Smooth muscle cell (in vitro differentiated cells): ENCODE results near the gene NT5C. TPM values are rescaled to one million over a fixed set of nuclear protein-coding genes. Genes with fewer than 3 reads are reported as not detected.

ENCODE experiments used
- DNase-seq: peaks from one replicate; lab custom pipeline; 2025; ENCODE audit not compliant: unreplicated experiment; lab: John Stamatoyannopoulos, UW
- H2AFZ ChIP-seq: fragments of 200-600 bp; sonication (generic); 2 replicates; pipeline ENCODE4 v1.6.0; 2016; ENCODE audit warnings: antibody characterized with exemption, low read depth, mild to moderate bottlenecking
- H3F3A ChIP-seq: fragments of 200-600 bp; sonication (generic); 2 replicates; pipeline ENCODE4 v1.6.0; 2017; ENCODE audit warnings: antibody characterized with exemption, low read depth
- H3K27ac ChIP-seq: fragments of 200-600 bp; sonication (generic); 2 replicates; pipeline ENCODE4 v1.5.1; 2016; ENCODE audit warnings: low read depth, mild to moderate bottlenecking
- H3K27me3 ChIP-seq: fragments of 200-600 bp; sonication (generic); 2 replicates; pipeline ENCODE4 v1.6.1; 2016; ENCODE audit warnings: low read depth, mild to moderate bottlenecking
- H3K36me3 ChIP-seq: fragments of 200-600 bp; sonication (generic); 2 replicates; pipeline ENCODE4 v1.5.1; 2016; ENCODE audit warnings: low read depth
- H3K4me1 ChIP-seq: fragments of 200-600 bp; sonication (generic); 2 replicates; pipeline ENCODE4 v1.5.1; 2016; ENCODE audit warnings: low read depth
- H3K4me2 ChIP-seq: fragments of 200-600 bp; sonication (generic); 2 replicates; pipeline ENCODE4 v1.6.0; 2016; ENCODE audit warnings: mild to moderate bottlenecking
- H3K4me3 ChIP-seq: fragments of 200-600 bp; sonication (generic); 2 replicates; pipeline ENCODE4 v1.5.1; 2016; ENCODE audit warnings: mild to moderate bottlenecking
- H3K79me2 ChIP-seq: fragments of 200-600 bp; sonication (generic); 2 replicates; pipeline ENCODE4 v1.6.0; 2016; ENCODE audit warnings: low read depth, mild to moderate bottlenecking
- H3K9ac ChIP-seq: fragments of 200-600 bp; sonication (generic); 2 replicates; pipeline ENCODE4 v1.6.0; 2016; ENCODE audit warnings: low read depth
- H3K9me3 ChIP-seq: fragments of 200-600 bp; sonication (generic); replicated peaks from 2 replicates; pipeline ENCODE4 v1.5.1; 2016; ENCODE audit warnings: low read depth
- H4K20me1 ChIP-seq: fragments of 200-600 bp; sonication (generic); 2 replicates; pipeline ENCODE4 v1.6.0; 2016; ENCODE audit warnings: low read depth
- WGBS: methylation state at CpG from one replicate; pipeline ENCODE4 v1.1.7; 2016; ENCODE audit warnings: low lambda C conversion rate; 5-methylcytosine and 5-hydroxymethylcytosine counted together
- polyA plus RNA-seq: library from polyadenylated mRNA; unstranded; fragments of >200 nt; fragmentation: Nextera tagmentation; extraction: Ambion mirVana; gene quantifications from 2 replicates; pipeline ENCODE4 v1.2.1, GENCODE V29; 2016
- total RNA-seq: library from RNA; depleted of rRNA; stranded (reverse); fragments of >200 nt; gene quantifications from 2 replicates; pipeline ENCODE4 v1.2.3, GENCODE V29; 2014
- TF ChIP-seq, protein P1 (sequence below): fragments of 200-600 bp; sonication (generic); IDR thresholded peaks from 2 replicates; pipeline ENCODE4 v1.5.1; 2017; ENCODE audit warnings: borderline replicate concordance, mild to moderate bottlenecking, antibody characterized with exemption; ENCODE audit not compliant: insufficient read depth, poor library complexity, severe bottlenecking

NT5C gene
- total and polyA plus RNA-seq, 2 experiments from 2014 or later, result 39.9 to 46.8 TPM

DNA sequence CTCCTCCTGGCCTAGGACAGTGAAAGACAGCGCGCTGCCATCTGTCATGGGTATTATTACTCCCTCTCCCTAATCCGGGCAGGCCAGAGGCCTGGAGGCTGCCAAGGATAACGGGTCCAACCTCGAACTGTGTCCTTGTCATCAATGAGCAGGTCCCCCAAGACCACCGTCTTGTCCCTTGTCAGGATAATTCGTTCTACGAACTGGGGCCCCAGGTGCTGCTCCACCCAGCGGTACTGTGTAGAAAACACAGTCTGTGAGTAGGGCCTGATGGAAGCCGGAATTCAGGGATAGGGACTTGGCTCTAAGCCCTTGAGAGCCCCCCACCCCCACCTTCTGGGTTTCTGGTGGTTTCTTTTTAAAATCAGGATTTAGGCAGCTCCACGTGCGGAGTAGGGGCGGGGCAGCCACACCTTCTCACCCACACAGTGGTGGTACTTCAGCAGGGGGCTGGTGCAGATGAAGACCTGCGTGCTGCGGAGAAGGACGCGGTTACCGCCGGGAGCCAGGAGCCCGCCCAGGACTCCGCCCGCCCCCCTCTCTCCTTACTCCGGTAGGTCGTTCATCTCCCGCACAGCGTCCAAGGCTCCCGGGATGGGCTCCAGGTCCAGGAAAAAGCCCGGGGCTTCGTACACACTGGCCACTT lies 787 bp downstream of the NT5C start:
- peak; percentile 49 for DNase-seq
- Histone ChIP-seq H2AFZ (peak overlapping the region; percentile 85), H3K4me2 (peak overlapping the region; percentile 99)

DNA sequence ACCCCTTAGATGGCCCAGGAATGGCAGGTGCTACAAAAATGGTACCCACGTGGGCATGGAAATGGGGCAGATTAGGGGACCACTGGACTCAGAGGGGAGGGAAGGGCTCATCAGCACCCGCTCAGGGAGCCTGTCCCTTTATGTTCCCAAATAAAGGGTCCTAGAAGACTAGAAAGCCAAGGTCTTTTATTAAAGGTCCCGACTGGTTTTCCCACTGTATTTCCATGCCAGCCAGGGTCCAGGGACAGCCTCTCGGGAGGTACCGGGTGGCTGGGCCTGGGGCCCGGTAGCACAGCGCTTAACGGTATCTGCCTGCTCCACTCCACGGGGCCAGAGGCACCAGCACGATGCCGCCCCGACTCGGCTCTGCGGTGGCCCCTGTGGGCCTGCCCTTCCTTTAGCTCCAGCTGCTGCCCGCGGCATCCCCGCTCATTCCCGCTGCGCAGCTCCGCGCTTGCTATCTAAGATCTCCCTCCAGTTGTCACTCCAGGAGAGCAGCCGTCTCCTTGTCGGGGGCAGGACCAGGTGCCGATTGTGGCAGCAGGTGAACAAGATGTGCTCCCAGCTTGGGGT lies 1.4 kb downstream of the NT5C start:
- Histone ChIP-seq H2AFZ (no peak overlapping the region), H4K20me1 (peaks cover 12% of the 10 kb centered on the region), H3F3A (peaks cover 11% of the 10 kb centered on the region), H3K27ac (no peak overlapping the region), H3K79me2 (peaks cover 3% of the 10 kb centered on the region), H3K4me2 (peak overlapping the region; percentile 99), H3K4me1 (peaks cover 5% of the 10 kb centered on the region), H3K4me3 (peak overlapping the region; percentile 91), H3K36me3 (no peaks in the 10 kb centered on the region), H3K9me3 (no peaks in the 10 kb centered on the region), H3K27me3 (no peaks in the 10 kb centered on the region), H3K9ac (no peak overlapping the region)
- TF ChIP-seq, protein P1, sequence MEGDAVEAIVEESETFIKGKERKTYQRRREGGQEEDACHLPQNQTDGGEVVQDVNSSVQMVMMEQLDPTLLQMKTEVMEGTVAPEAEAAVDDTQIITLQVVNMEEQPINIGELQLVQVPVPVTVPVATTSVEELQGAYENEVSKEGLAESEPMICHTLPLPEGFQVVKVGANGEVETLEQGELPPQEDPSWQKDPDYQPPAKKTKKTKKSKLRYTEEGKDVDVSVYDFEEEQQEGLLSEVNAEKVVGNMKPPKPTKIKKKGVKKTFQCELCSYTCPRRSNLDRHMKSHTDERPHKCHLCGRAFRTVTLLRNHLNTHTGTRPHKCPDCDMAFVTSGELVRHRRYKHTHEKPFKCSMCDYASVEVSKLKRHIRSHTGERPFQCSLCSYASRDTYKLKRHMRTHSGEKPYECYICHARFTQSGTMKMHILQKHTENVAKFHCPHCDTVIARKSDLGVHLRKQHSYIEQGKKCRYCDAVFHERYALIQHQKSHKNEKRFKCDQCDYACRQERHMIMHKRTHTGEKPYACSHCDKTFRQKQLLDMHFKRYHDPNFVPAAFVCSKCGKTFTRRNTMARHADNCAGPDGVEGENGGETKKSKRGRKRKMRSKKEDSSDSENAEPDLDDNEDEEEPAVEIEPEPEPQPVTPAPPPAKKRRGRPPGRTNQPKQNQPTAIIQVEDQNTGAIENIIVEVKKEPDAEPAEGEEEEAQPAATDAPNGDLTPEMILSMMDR, result no peak
- 91% methylated on average over 24 of the region's 24 CpGs for WGBS
- no peak for DNase-seq

More for the DNA sequence above, 787 bp downstream of the NT5C start:
- H3K79me2 ChIP-seq, result peaks cover 3% of the 10 kb centered on the region
- peaks cover 17% of the 10 kb centered on the region for H3F3A ChIP-seq
- H3K27ac ChIP-seq, result peak overlapping the region; percentile 73
- H4K20me1 ChIP-seq, result peaks cover 12% of the 10 kb centered on the region
- H3K9me3 ChIP-seq, result no peaks in the 10 kb centered on the region
- H3K27me3 ChIP-seq, result no peaks in the 10 kb centered on the region
- 12% methylated on average over 25 of the region's 29 CpGs for WGBS
- peak overlapping the region; percentile 91 for H3K4me3 ChIP-seq
- peaks cover 4% of the 10 kb centered on the region for H3K36me3 ChIP-seq
- TF ChIP-seq, protein P1, result peak; percentile 30
- H3K9ac ChIP-seq, result peak overlapping the region; percentile 76
- peaks cover 5% of the 10 kb centered on the region for H3K4me1 ChIP-seq

DNA sequence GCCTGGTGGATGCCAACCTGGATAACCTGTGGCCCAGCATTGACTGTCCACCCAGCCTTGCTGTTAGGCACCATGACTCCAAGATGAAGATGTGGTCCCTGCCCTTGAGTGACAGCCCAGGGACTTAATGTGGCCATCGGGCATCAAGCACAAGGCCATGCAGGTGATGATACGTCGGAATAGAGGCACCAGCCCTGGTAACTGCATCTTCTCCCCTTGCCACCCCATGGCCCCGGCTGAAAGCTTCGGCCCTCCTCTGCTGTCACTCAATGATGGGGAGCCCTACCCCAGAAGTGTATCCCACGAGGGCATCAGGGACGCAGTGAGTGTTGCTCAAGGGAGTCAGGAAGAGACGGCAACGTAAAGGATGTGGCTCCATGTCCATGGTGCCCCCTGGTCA lies 2.0 kb downstream of the NT5C start:
- DNase-seq, result no peak
- no peak overlapping the region for H3K9ac ChIP-seq
- no peaks in the 10 kb centered on the region for H3K27me3 ChIP-seq
- WGBS, result 99% methylated on average over 9 of the region's 9 CpGs
- no peak overlapping the region for H3K4me2 ChIP-seq
- peaks cover 5% of the 10 kb centered on the region for H3K4me1 ChIP-seq
- TF ChIP-seq, protein P1, result no peak
- no peaks in the 10 kb centered on the region for H3K36me3 ChIP-seq
- peaks cover 12% of the 10 kb centered on the region for H4K20me1 ChIP-seq
- H3K79me2 ChIP-seq, result peaks cover 3% of the 10 kb centered on the region
- H3K27ac ChIP-seq, result no peak overlapping the region
- H2AFZ ChIP-seq, result no peak overlapping the region
- H3K4me3 ChIP-seq, result no peak overlapping the region
- peaks cover 5% of the 10 kb centered on the region for H3F3A ChIP-seq
- no peaks in the 10 kb centered on the region for H3K9me3 ChIP-seq
